ENCODE data around the gene PKIG.

Gene PKIG

GRCh38 chr20:44620030-44620429 is 37.7 kb downstream of the PKIG start:
- no peak for DNase-seq (ENCODE audit: low spot score)

GRCh38 chr20:44621325-44621724 is 38.9 kb downstream of the PKIG start:
- DNase-seq (ENCODE audit: low spot score): no peak

GRCh38 chr20:44621939-44622338 is 39.6 kb downstream of the PKIG start:
- DNase-seq (ENCODE audit: low spot score): no peak

- DNase-seq (ENCODE audit: low spot score): no peak
These were observed 40.3 kb downstream of the PKIG start for GRCh38 chr20:44622501-44623270.

- DNase-seq (ENCODE audit: low spot score): no peak
These were observed 41.8 kb downstream of the PKIG start for GRCh38 chr20:44624152-44624551.

- no peak for DNase-seq (ENCODE audit: low spot score)
These were observed 42.4 kb downstream of the PKIG start for GRCh38 chr20:44624743-44625271.

GRCh38 chr20:44625361-44625760 is 43.0 kb downstream of the PKIG start:
- no peak for DNase-seq (ENCODE audit: low spot score)

GRCh38 chr20:44626278-44626677 is 43.9 kb downstream of the PKIG start:
- DNase-seq (ENCODE audit: low spot score): no peak

- DNase-seq (ENCODE audit: low spot score): no peak
These were observed 45.1 kb downstream of the PKIG start for GRCh38 chr20:44627364-44628010.

GRCh38 chr20:44629017-44629385 is 46.6 kb downstream of the PKIG start:
- no peak for DNase-seq (ENCODE audit: low spot score)

GRCh38 chr20:44629542-44629941 is 47.2 kb downstream of the PKIG start:
- DNase-seq (ENCODE audit: low spot score): no peak

- no peak for DNase-seq (ENCODE audit: low spot score)
These were observed 47.9 kb downstream of the PKIG start for GRCh38 chr20:44630297-44630696.

- no peak for DNase-seq (ENCODE audit: low spot score)
These were observed 49.8 kb downstream of the PKIG start for GRCh38 chr20:44632103-44632752.

- DNase-seq (ENCODE audit: low spot score): no peak
These were observed 50.9 kb downstream of the PKIG start for GRCh38 chr20:44633187-44633810.

- DNase-seq (ENCODE audit: low spot score): no peak
These were observed 51.7 kb downstream of the PKIG start for GRCh38 chr20:44633872-44634600.

- DNase-seq (ENCODE audit: low spot score): no peak
These were observed 53.5 kb downstream of the PKIG start for GRCh38 chr20:44635877-44636276.

GRCh38 chr20:44637042-44637441 is 54.7 kb downstream of the PKIG start:
- no peak for DNase-seq (ENCODE audit: low spot score)

GRCh38 chr20:44637522-44638372 is 55.4 kb downstream of the PKIG start:
- no peak for DNase-seq (ENCODE audit: low spot score)

GRCh38 chr20:44640522-44640921 is 58.1 kb downstream of the PKIG start:
- no peak for DNase-seq (ENCODE audit: low spot score)

GRCh38 chr20:44641325-44641724 is 58.9 kb downstream of the PKIG start:
- no peak for DNase-seq (ENCODE audit: low spot score)

Data from AG08396 (cell line).